Osteocyte (in vitro differentiated cells): ENCODE measurements around the gene OBP2A. TPM values are rescaled to one million over a fixed set of nuclear protein-coding genes. Genes with fewer than 3 reads are reported as not detected.

Source experiments
- DNase-seq: peaks from one replicate; pipeline ENCODE4 v3.0.0; 2021; ENCODE audit warnings: mixed read lengths; ENCODE audit not compliant: unreplicated experiment; ENCODE audit errors: extremely low spot score
- H3K27ac Mint-ChIP-seq: one replicate; pipeline ENCODE4 v1.8.0; 2021; ENCODE audit warnings: mild to moderate bottlenecking, mixed read lengths; ENCODE audit not compliant: unreplicated experiment
- H3K27me3 Mint-ChIP-seq: one replicate; pipeline ENCODE4 v1.8.0; 2021; ENCODE audit warnings: mixed read lengths; ENCODE audit not compliant: unreplicated experiment
- H3K36me3 Mint-ChIP-seq: one replicate; pipeline ENCODE4 v1.8.0; 2021; ENCODE audit warnings: mixed read lengths; ENCODE audit not compliant: unreplicated experiment
- H3K4me1 Mint-ChIP-seq: one replicate; pipeline ENCODE4 v1.8.0; 2021; ENCODE audit warnings: mixed read lengths; ENCODE audit not compliant: unreplicated experiment
- H3K4me3 Mint-ChIP-seq: one replicate; pipeline ENCODE4 v1.8.0; 2021; ENCODE audit warnings: mild to moderate bottlenecking, moderate library complexity, mixed read lengths; ENCODE audit not compliant: unreplicated experiment
- H3K9me3 Mint-ChIP-seq: one replicate; pipeline ENCODE4 v1.8.0; 2021; ENCODE audit warnings: mixed read lengths; ENCODE audit not compliant: unreplicated experiment
- total RNA-seq: library from RNA; stranded (reverse); gene quantifications from 2 replicates; pipeline ENCODE4 v1.2.1, GENCODE V29; 2021
- TF ChIP-seq, protein P1 (sequence below): fragments of 200-600 bp; sonication (generic); IDR thresholded peaks from 2 replicates; pipeline ENCODE4 v1.5.0; 2021; ENCODE audit warnings: antibody characterized with exemption, mild to moderate bottlenecking, moderate library complexity

OBP2A gene
- total RNA-seq, 1 donor from 2014 or later: not detected

DNA sequence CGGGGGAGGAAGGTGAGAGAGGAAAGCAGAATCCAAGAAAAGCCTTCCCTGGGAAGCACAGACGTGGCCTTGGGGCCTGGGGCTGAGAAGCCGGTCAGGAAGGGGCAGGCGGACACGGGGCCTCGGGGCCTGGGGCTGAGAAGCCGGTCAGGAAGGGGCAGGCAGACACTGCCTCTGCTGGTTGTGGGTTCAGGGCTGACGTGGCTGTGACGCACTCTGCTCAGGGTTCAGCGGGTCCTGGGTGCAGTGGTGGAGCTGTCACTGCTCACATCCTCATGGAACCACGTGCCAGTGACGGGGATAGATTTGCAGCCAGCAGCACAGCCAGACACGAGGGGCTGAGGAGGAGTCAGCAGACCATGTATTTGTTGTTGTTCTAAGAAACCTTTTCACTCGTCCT lies 28.4 kb downstream of the OBP2A start:
- H3K4me3 Mint-ChIP-seq: no peak overlapping the region
- H3K36me3 Mint-ChIP-seq: no peaks in the 10 kb centered on the region
- no peaks in the 10 kb centered on the region for H3K4me1 Mint-ChIP-seq
- TF ChIP-seq, protein P1, sequence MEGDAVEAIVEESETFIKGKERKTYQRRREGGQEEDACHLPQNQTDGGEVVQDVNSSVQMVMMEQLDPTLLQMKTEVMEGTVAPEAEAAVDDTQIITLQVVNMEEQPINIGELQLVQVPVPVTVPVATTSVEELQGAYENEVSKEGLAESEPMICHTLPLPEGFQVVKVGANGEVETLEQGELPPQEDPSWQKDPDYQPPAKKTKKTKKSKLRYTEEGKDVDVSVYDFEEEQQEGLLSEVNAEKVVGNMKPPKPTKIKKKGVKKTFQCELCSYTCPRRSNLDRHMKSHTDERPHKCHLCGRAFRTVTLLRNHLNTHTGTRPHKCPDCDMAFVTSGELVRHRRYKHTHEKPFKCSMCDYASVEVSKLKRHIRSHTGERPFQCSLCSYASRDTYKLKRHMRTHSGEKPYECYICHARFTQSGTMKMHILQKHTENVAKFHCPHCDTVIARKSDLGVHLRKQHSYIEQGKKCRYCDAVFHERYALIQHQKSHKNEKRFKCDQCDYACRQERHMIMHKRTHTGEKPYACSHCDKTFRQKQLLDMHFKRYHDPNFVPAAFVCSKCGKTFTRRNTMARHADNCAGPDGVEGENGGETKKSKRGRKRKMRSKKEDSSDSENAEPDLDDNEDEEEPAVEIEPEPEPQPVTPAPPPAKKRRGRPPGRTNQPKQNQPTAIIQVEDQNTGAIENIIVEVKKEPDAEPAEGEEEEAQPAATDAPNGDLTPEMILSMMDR: no peak
- H3K27ac Mint-ChIP-seq: no peak overlapping the region
- H3K9me3 Mint-ChIP-seq: peaks cover 10% of the 10 kb centered on the region
- DNase-seq: peak; percentile 73
- H3K27me3 Mint-ChIP-seq: peaks cover 1% of the 10 kb centered on the region

DNA sequence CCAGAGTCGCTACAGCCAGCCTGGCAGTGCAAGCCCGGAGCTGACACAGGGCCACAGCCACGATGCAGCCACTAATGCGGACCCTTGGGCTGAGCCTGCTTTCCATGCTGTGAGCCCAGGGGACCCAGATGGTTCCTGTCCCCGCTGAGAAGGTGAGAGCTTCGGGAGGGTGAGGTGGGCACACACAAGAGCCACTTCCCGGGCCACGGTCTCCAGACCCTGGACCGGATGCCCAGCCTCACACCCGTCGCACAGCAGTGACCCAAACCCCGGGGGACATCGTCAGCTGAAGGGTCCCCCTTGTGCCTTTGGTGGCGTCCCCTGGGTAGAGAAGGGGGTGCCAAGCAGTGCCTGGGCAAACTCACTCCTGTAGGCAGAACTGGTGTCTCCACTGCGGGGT lies 29.0 kb downstream of the OBP2A start:
- H3K4me3 Mint-ChIP-seq: no peak overlapping the region
- TF ChIP-seq, protein P1: no peak
- H3K9me3 Mint-ChIP-seq: peaks cover 3% of the 10 kb centered on the region
- no peaks in the 10 kb centered on the region for H3K4me1 Mint-ChIP-seq
- H3K27me3 Mint-ChIP-seq: no peaks in the 10 kb centered on the region
- DNase-seq: peak; percentile 83
- no peak overlapping the region for H3K27ac Mint-ChIP-seq
- H3K36me3 Mint-ChIP-seq: no peaks in the 10 kb centered on the region

DNA sequence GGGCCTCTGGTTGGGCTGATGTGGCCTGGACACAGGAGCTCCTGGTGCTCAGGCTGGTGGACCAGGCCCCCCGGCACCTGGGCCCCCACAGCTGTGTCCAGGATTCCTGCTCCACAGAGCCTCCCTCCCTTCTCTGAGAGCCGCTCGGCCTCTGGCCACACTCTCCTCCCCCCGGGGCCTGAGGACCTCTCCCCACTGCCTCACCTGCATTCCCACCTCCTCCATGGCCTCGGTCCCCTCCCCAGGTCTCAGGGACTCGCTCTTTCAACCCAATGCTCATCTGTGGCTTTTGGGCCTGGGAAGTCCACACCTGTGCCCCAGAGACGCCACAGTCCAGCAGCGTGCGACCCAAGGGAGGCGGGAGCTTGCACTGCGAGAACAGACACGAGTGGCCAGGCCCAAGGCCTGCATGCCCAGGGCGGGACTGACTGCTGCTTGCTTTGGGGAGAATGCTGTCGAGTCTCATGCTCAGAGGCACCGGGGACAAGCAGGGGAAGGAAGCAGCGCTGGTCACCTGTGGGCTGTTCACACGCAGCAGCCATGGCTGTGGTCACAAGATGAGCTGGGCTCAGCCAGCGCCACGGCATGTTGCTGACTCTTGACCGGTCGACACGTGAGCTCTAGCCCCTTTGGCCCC lies 30.2 kb downstream of the OBP2A start:
- H3K36me3 Mint-ChIP-seq: no peaks in the 10 kb centered on the region
- DNase-seq: no peak
- H3K9me3 Mint-ChIP-seq: peaks cover 3% of the 10 kb centered on the region
- TF ChIP-seq, protein P1: no peak
- H3K27ac Mint-ChIP-seq: no peak overlapping the region
- no peak overlapping the region for H3K4me3 Mint-ChIP-seq
- H3K4me1 Mint-ChIP-seq: no peaks in the 10 kb centered on the region
- H3K27me3 Mint-ChIP-seq: no peaks in the 10 kb centered on the region

DNA sequence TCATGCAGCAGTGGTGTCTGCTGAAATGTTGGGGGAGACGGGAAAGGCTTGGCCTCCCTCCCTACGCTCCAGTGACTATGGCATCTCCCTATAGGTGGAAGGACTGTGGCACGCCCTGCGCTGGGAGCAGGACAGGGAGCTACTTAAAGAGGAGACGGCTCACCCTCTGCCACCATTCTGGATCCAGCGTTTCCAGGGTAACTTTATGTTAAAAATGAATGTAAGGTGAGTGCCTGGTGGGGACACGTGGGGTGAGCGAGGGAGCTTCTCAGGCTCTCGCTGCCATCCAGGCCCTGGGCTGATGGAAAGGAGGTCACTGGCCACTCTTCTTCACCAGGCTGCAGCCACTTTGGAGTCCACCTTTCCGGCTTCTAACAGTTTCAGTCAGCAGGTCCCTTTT lies 31.3 kb downstream of the OBP2A start:
- DNase-seq: no peak
- Mint-ChIP-seq H3K27ac (no peak overlapping the region), H3K36me3 (no peaks in the 10 kb centered on the region), H3K9me3 (peaks cover 3% of the 10 kb centered on the region), H3K4me1 (no peaks in the 10 kb centered on the region), H3K27me3 (no peaks in the 10 kb centered on the region), H3K4me3 (no peak overlapping the region)
- TF ChIP-seq, protein P1: no peak

DNA sequence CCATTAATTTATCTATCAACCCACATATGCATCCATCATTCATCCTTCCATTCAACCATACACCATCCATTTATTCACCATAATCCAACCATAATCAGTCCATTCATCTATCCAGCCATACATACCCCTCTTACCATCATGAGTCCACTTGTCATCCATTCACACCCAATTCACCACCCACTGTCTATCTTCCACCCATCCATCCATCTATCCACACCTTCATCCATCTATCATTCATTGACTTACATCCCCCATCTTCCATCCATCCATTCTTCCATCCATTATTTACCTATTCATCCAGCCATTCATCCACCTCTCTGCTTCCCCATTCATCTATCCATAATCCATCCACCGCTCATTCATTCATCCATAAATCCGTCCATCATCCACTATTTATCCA lies 33.4 kb downstream of the OBP2A start:
- H3K27me3 Mint-ChIP-seq: no peaks in the 10 kb centered on the region
- H3K27ac Mint-ChIP-seq: no peak overlapping the region
- no peaks in the 10 kb centered on the region for H3K36me3 Mint-ChIP-seq
- no peak for DNase-seq
- H3K9me3 Mint-ChIP-seq: peaks cover 3% of the 10 kb centered on the region
- TF ChIP-seq, protein P1: no peak
- H3K4me1 Mint-ChIP-seq: no peaks in the 10 kb centered on the region
- H3K4me3 Mint-ChIP-seq: no peak overlapping the region
